Measurements from ENCODE around the gene LNPEP. TPM values are rescaled to one million over a fixed set of nuclear protein-coding genes. Genes with fewer than 3 reads are reported as not detected.

LNPEP gene
- total and polyA plus RNA-seq, 2 of the 13 experiments (the other 11 are each of a cell fraction or from before 2014, with no cell fraction given): 8.0 to 16.9 TPM

GRCh38 chr5:96934708-96935558, 947 bp upstream of the LNPEP start (continued):
- TF ChIP-seq, protein P1, sequence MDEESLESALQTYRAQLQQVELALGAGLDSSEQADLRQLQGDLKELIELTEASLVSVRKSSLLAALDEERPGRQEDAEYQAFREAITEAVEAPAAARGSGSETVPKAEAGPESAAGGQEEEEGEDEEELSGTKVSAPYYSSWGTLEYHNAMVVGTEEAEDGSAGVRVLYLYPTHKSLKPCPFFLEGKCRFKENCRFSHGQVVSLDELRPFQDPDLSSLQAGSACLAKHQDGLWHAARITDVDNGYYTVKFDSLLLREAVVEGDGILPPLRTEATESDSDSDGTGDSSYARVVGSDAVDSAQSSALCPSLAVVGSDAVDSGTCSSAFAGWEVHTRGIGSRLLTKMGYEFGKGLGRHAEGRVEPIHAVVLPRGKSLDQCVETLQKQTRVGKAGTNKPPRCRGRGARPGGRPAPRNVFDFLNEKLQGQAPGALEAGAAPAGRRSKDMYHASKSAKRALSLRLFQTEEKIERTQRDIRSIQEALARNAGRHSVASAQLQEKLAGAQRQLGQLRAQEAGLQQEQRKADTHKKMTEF (CRISPR knock-in tag; IDR thresholded peaks at IDR 0.05): peak; percentile 91; the same call in 1 of the 2 replicates
- TF ChIP-seq, protein P2, sequence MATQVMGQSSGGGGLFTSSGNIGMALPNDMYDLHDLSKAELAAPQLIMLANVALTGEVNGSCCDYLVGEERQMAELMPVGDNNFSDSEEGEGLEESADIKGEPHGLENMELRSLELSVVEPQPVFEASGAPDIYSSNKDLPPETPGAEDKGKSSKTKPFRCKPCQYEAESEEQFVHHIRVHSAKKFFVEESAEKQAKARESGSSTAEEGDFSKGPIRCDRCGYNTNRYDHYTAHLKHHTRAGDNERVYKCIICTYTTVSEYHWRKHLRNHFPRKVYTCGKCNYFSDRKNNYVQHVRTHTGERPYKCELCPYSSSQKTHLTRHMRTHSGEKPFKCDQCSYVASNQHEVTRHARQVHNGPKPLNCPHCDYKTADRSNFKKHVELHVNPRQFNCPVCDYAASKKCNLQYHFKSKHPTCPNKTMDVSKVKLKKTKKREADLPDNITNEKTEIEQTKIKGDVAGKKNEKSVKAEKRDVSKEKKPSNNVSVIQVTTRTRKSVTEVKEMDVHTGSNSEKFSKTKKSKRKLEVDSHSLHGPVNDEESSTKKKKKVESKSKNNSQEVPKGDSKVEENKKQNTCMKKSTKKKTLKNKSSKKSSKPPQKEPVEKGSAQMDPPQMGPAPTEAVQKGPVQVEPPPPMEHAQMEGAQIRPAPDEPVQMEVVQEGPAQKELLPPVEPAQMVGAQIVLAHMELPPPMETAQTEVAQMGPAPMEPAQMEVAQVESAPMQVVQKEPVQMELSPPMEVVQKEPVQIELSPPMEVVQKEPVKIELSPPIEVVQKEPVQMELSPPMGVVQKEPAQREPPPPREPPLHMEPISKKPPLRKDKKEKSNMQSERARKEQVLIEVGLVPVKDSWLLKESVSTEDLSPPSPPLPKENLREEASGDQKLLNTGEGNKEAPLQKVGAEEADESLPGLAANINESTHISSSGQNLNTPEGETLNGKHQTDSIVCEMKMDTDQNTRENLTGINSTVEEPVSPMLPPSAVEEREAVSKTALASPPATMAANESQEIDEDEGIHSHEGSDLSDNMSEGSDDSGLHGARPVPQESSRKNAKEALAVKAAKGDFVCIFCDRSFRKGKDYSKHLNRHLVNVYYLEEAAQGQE (IDR thresholded peaks at IDR 0.05; ENCODE audit: borderline replicate concordance in 1 of 2, low read depth in 1 of 2, low read length in 2 of 2): peak in 1 of 2 experiments; percentile 13; a peak in 1 of 4 replicates
- TF ChIP-seq SP4 (CRISPR knock-in tag; IDR thresholded peaks at IDR 0.05): peak; percentile 22; the same call in 1 of the 2 replicates
- 0 out of 2 replicates have a peak, but pooled peaks have one; percentile 22 for TF ChIP-seq NKX3-1 (CRISPR knock-in tag; IDR thresholded peaks at IDR 0.05)
- no peak for TF ChIP-seq ELF4 (CRISPR knock-in tag; IDR thresholded peaks at IDR 0.05; ENCODE audit: borderline replicate concordance)
- TF ChIP-seq TAF15 (IDR thresholded peaks at IDR 0.05; ENCODE audit: low read depth, low read length, poor library complexity, severe bottlenecking): peak; percentile 38
- peak; percentile 60; the same call in 1 of the 2 replicates for TF ChIP-seq SNAPC4 (CRISPR knock-in tag; IDR thresholded peaks at IDR 0.05)
- no peak for TF ChIP-seq ZNF530 (CRISPR knock-in tag; IDR thresholded peaks at IDR 0.05; ENCODE audit: low read depth)
- TF ChIP-seq NR0B2 (CRISPR knock-in tag; IDR thresholded peaks at IDR 0.05): no peak
- TF ChIP-seq FOSL1 (CRISPR knock-in tag; IDR thresholded peaks at IDR 0.05; ENCODE audit: borderline replicate concordance): no peak
- peak; percentile 89 for TF ChIP-seq ZNF430 (CRISPR knock-in tag; IDR thresholded peaks at IDR 0.05)
- no peak for TF ChIP-seq ZNF772 (CRISPR knock-in tag; IDR thresholded peaks at IDR 0.05)
- TF ChIP-seq IKZF1 (IDR thresholded peaks at IDR 0.05): no peak

Data from HepG2 (cell line).